ENCODE data around the gene ARID3B.

Gene ARID3B

GRCh38 chr15:74609938-74610301 lies 68.9 kb downstream of the ARID3B start:
- no peak for DNase-seq

GRCh38 chr15:74610302-74610951 lies 69.4 kb downstream of the ARID3B start:
- DNase-seq = no peak

DNA sequence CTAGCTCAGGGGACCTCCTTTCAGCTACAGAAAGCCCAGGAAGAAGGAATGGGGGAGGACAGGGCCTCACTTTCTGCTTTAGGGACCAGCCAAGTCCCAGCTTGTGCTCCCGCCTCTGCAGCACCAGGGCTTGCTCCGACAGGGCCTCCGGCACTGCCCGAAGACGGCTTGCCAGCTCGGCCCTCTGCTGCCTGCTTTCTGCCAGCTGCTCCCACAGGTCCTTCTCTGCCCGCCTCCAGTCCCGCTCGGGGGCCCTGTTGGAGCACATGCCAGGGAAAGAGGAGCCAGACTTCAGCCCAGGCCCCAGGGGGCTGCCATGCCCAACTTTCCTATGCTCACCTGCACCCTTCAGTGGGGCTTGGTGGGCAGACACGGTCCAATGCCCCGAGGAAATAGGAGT lies 70.3 kb downstream of the ARID3B start:
- no peak for DNase-seq

- DNase-seq = no peak
These were observed 70.8 kb downstream of the ARID3B start for GRCh38 chr15:74611834-74612233.

DNA sequence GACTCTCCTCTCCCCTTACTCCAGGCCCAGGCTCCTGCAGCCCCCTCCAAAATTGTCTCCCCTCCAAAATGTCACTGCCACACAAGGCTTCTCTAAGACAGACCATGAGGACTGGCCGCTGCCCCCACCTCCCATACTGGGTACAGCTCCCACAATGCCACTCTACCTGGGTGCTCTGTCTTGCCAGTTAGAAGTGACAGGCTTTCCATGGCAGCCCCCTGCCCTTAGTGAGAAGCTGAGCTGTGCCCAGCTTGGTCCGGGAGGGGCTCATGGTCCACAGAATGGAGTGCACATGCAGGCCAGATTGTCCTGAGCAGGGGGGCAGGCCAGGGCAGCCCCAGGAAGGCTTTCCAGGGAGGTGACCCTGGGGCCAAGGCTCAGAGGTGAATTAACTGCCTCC lies 71.7 kb downstream of the ARID3B start:
- DNase-seq = no peak

- no peak for DNase-seq
These were observed 72.3 kb downstream of the ARID3B start for GRCh38 chr15:74613089-74613952.

DNA sequence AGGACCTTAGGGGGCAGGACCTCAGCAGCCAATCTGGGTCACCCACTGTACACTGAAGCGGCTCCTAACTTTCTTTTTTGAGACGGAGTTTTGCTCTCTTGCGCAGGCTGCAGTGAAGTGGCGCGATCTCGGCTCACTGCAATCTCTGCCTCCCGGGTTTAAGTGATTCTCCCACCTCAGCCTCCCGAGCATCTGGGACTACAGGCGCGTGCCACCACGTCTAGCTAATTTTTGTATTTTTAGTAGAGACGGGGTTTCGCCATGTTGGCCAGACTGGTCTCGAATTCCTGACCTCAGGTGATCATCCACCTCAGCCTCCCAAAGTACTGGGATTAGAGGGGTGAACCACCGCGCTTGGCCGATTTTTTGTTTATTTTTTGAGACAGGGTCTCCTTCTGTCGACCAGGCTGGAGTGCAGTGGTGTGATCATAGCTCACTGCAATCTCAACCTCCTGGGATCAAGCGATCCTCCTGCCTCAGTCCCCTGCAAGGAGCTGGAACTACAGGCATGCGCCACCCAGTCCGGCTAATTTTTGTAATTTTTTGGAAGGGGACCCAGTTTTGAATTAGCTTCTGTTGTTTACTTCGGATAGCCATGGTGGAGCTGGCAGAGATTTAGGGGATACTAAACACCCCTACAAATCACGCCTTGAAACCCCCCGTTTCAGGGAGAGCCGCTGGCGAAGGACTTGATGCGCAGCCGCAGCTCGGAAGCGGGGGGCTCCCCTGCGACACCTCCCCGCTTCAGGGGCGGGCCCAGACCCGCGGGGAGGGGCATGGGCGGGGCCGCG lies 73.1 kb downstream of the ARID3B start:
- DNase-seq = no peak

DNA sequence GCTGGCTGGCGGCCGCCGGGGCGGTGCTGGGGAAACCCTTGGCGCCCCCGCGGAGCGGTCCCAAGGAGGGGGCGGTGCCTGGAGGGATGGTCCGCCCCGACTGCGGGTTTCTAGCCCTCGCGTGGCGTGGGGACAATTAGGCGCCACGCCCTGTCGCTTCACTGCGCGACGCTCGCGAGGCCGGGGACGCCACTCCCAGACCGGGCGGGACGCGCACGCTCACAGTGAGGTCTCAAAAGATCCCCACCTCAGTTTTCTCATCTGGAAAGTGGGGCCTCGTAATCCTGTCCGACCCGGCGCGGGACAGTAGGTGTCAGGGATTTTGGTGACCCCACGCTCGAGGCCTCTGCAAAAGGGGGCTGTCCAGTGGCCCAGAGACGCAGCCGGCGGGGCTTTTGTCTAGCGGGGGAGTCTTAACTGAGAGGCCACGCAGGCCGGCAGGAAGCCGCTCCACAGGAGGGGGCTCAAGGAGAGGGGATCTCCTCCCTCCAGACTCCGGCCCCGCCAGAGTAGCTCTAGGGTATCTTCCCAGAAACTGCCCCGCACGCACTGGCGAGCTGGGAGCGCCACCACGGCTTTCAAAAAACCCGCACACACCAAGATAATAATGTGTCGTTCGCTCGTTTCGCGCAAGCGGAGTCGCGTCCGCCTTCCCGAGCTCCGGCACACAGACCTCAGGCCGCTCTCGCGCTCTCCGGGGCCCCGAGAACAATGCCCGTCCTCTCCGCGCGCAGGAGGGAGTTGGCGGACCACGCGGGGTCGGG lies 73.9 kb downstream of the ARID3B start:
- DNase-seq = peak; percentile 45

- DNase-seq = peak; percentile 75
These were observed 74.7 kb downstream of the ARID3B start, which contains the start of gene CLK3 for GRCh38 chr15:74615508-74616365. Gene CLK3 (plus strand): TSS chr15:74615836. CDS start chr15:74619197, 3,361 bp downstream.

DNA sequence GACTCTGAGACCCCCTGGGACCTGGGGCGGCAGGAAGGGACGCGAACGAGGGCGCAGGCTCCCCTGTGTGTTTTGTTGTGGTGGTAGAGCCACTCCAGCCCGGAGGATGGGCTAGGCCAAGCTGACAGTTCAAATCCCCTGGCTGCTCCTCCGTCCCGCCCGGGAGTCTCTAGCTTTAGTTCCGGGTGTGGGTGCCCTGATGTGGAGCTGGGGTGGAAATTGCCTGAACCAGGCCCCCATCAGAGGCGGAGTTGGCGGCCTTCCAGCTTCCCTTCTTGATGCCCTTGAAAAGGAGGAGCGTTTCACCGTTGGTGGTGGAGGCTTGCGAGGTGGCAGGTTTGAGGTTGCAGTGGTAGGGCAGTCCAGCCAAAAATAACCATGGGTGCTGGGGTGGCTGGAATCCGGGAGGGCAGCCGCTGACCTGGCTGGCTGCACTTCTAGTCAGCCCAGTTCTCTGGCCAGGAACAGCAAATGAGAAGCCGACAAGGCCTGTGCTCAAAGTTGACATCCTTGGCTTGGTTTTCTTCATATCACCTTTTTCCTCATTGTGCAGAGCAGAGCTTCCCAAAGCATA lies 75.4 kb downstream of the ARID3B start:
- peak; percentile 7 for DNase-seq

DNA sequence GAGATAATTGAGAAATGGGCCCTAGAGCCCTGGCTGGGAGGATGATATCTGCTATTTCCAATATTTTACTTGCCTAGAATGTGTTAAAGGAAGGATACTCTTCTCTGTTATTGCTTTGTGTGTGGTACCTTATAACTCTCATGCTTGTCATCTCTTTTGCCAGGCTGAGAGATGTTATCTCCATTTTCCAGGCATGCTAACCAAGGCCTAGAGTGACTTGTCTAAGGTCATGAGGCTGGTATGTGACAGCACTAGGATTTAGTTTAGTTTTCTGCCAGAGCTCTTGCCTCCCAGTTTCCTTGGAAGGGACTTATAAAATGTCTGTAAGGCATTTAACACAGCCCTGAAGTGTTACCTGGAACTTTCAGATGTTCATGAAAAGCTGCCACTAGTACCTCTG lies 76.0 kb downstream of the ARID3B start:
- no peak for DNase-seq

DNA sequence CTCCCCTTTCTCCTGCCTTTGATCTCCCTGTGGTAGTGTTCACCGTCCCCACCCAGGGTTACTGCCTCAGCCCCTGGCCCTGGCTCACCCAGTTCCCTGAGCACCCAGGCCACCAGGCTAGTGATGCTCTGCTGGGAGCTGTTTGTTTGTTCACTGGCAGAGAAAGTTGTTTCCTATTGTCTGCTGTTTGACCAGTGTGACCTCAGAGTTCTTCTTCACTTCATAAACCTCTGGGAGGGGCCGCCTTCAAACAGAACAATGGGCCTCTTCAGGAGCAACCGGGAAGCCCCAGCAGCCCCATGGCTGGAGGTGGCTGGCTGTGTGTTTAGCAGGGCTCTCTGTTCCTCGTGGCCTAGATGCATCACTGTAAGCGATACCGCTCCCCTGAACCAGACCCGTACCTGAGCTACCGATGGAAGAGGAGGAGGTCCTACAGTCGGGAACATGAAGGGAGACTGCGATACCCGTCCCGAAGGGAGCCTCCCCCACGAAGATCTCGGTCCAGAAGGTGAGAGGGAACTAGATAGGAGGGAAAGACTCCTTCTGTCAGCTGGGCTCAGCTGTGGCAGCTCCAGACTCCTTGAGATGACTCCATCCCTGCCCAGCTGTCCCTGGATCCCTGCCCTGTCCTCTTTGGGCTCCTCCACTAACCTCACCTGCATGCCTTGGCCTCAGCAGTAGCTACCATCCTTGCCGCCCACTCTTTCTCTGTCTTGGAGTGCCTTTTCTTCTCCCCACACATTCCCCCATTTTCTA lies 78.0 kb downstream of the ARID3B start:
- no peak for DNase-seq

DNA sequence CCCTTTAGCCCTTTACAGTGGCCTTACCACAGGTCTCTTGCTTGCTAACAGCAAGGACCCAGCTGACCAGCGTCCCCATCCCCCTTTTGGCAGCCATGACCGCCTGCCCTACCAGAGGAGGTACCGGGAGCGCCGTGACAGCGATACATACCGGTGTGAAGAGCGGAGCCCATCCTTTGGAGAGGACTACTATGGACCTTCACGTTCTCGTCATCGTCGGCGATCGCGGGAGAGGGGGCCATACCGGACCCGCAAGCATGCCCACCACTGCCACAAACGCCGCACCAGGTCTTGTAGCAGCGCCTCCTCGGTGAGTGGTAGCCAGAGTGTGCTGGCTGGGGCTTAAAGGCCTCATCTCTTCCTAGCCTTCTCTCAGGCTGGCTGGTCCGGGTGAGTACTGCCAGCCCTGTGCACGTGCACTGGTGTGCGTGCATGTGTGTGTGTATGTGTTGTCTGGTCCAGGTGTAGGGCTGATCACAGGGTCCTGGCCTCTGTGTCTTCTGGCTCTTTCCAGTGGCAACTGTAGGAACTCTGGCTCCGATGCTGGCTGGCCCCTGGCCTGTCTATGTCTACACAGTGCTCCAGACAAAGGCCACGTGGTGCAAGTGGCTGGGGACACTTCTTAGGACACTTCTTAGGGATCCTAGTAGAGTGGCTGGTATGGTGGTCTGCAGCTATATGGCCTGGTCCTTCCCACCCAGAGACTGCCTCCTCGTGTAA lies 79.1 kb downstream of the ARID3B start:
- DNase-seq = no peak

- peak; percentile 26 for DNase-seq
These were observed 79.9 kb downstream of the ARID3B start for GRCh38 chr15:74620636-74621545.

DNA sequence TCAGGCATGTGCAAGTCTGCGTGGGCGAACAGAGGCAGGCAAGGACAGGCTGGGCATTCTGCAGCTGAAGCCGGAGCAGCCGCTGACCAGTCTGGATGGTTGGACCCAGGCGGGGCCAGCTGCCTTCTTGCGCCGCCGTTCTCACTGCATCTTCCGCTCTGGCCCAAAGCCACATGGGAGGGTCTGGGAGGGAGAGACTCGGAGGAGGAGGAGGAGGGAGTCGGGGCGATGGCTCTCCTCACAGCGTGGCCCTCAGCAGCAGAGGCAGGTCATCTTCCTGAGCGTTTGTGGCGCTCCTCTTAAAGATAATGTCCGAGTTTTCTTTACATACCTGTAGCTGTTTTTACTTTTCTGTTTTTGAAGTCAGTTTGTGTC lies 80.5 kb downstream of the ARID3B start:
- no peak for DNase-seq

GRCh38 chr15:74621936-74622335 lies 80.9 kb downstream of the ARID3B start:
- no peak for DNase-seq

DNA sequence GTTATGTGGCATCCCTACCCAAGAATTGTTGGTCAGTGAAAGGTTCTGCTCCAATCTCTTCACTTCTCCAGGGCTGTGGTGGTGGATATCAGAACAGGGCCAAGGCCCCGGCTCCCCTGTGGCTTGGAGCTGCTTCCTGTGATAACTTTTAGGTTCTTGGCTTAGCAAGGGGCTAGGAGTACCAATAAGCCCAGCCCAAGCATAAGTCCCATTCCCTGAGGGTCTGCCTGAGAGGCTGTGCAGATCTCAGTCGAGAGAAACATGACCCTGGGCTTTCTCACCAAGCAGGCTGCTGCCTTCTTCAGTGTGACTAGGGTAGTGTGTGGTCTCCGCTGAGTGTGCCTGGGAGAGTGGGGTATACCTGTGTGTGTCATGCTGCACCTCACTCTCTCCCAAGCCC lies 81.7 kb downstream of the ARID3B start:
- no peak for DNase-seq

DNA sequence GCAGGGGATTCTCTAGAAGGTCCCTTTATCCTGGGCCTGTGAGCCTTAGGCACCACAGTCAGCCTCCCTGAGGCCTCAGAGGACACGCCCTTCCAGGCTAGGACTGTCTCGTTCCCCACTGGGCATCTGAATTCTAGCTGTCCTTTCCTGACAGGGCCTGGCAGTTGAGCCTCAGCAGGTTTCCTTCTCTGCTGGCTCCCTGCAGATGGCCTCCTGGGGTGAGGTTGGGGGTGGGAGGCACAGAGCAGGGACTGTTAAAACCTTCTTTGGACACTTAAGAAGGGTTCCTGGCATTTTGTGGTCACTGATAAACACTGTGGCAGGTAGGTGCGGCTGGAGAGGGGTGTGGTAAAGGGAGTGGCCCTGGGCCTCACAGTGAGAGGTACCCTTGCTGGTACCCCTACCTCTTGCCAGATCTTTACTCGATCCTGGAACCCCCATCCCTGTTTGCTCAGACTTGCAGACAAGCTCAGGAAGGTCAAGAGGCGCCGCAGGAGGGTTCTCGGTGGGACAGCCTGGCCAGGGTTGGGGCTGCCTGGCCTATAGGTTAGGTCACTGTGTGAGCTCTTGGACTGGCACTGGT lies 83.1 kb downstream of the ARID3B start:
- DNase-seq = no peak

DNA sequence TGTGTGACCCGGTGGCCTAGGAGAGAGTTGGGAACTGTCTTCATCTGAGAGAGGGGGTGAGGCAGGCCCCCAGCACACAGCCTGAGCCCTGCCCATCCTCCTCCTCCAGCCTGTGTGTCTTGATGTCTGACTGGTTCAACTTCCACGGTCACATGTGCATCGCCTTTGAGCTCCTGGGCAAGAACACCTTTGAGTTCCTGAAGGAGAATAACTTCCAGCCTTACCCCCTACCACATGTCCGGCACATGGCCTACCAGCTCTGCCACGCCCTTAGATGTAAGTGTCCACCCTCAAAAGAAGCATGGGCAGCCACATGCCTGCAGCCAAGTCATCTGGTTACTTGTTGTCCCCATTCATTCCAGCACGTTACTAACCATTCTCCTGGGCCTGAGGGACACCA lies 84.7 kb downstream of the ARID3B start:
- DNase-seq = no peak
